Trophoblast cell (in vitro differentiated cells and primary cell): ENCODE results near the gene GABRD. TPM values are rescaled to one million over a fixed set of nuclear protein-coding genes. Genes with fewer than 3 reads are reported as not detected.

ENCODE experiments used
- DNase-seq, 2 donors: peaks; one replicate each; pipeline ENCODE4 v3.0.0-alpha.2; 2016
- H2AFZ ChIP-seq: 2 replicates; pipeline ENCODE4 v1.6.1; 2013; ENCODE audit warnings: low read length, moderate library complexity, mild to moderate bottlenecking; ENCODE audit not compliant: insufficient read depth, poor library complexity
- H2AK5ac ChIP-seq: 2 replicates; pipeline ENCODE4 v1.6.1; 2013; ENCODE audit warnings: mild to moderate bottlenecking, low read length
- H2BK120ac ChIP-seq: 2 replicates; pipeline ENCODE4 v1.6.1; 2013; ENCODE audit warnings: low read length, mild to moderate bottlenecking, moderate library complexity; ENCODE audit not compliant: insufficient read depth, poor library complexity
- H2BK12ac ChIP-seq: 2 replicates; pipeline ENCODE4 v1.6.1; 2013; ENCODE audit warnings: mild to moderate bottlenecking, low read length, moderate library complexity
- H2BK5ac ChIP-seq: 2 replicates; pipeline ENCODE4 v1.6.1; 2013; ENCODE audit warnings: low read length, low read depth, moderate library complexity, mild to moderate bottlenecking; ENCODE audit not compliant: poor library complexity
- H3K14ac ChIP-seq: 2 replicates; pipeline ENCODE4 v1.6.1; 2013; ENCODE audit warnings: mild to moderate bottlenecking, low read length
- H3K18ac ChIP-seq: 2 replicates; pipeline ENCODE4 v1.6.1; 2013; ENCODE audit warnings: mild to moderate bottlenecking, low read length
- H3K23ac ChIP-seq: 2 replicates; pipeline ENCODE4 v1.6.1; 2013; ENCODE audit warnings: low read length
- H3K27ac ChIP-seq: 2 replicates; pipeline ENCODE4 v1.5.1; 2013; ENCODE audit warnings: low read depth, mild to moderate bottlenecking, inconsistent platforms, low read length, moderate library complexity
- H3K27me3 ChIP-seq: 2 replicates; pipeline ENCODE4 v1.6.1; 2013; ENCODE audit warnings: inconsistent platforms, mild to moderate bottlenecking, low read length, moderate library complexity; ENCODE audit not compliant: insufficient read depth
- H3K36me3 ChIP-seq, 2 experiments: 1 replicate in 1 of 2; 2 replicates in 1 of 2; pipeline ENCODE4 v1.6.1; 2013; ENCODE audit warnings: low read length in 2 of 2, mild to moderate bottlenecking in 2 of 2, moderate library complexity in 1 of 2; ENCODE audit not compliant: insufficient read depth in 2 of 2, control insufficient read depth in 1 of 2
- H3K4ac ChIP-seq: 2 replicates; pipeline ENCODE4 v1.6.1; 2013; ENCODE audit warnings: low read depth, mild to moderate bottlenecking, low read length, moderate library complexity
- H3K4me1 ChIP-seq, 2 experiments: 1 replicate in 1 of 2; 2 replicates in 1 of 2; pipeline ENCODE4 v1.6.1; 2013; ENCODE audit warnings: low read length in 2 of 2, mild to moderate bottlenecking in 2 of 2, moderate library complexity in 1 of 2; ENCODE audit not compliant: insufficient read depth in 2 of 2, control insufficient read depth in 1 of 2
- H3K4me2 ChIP-seq: 2 replicates; pipeline ENCODE4 v1.6.1; 2013; ENCODE audit warnings: inconsistent platforms, mild to moderate bottlenecking, low read length, moderate library complexity
- H3K4me3 ChIP-seq: 2 replicates; pipeline ENCODE4 v1.5.1; 2013; ENCODE audit warnings: mild to moderate bottlenecking, low read depth, low read length, inconsistent platforms
- H3K79me1 ChIP-seq: one replicate; pipeline ENCODE4 v1.6.1; 2013; ENCODE audit warnings: low read length
- H3K79me2 ChIP-seq: 2 replicates; pipeline ENCODE4 v1.6.1; 2013; ENCODE audit warnings: low read length, mild to moderate bottlenecking; ENCODE audit not compliant: control insufficient read depth, insufficient read depth, poor library complexity
- H3K9ac ChIP-seq: 2 replicates; pipeline ENCODE4 v1.6.1; 2013; ENCODE audit warnings: mild to moderate bottlenecking, low read length
- H3K9me3 ChIP-seq: 2 replicates; pipeline ENCODE4 v1.6.1; 2013; ENCODE audit warnings: low read depth, mild to moderate bottlenecking, control low read depth, inconsistent platforms, low read length; ENCODE audit not compliant: insufficient read depth
- H4K12ac ChIP-seq: 2 replicates; pipeline ENCODE4 v1.6.1; 2013; ENCODE audit warnings: low read depth, mild to moderate bottlenecking, low read length, moderate library complexity
- H4K8ac ChIP-seq: 2 replicates; pipeline ENCODE4 v1.6.1; 2013; ENCODE audit warnings: low read depth, mild to moderate bottlenecking, low read length, moderate library complexity
- H4K91ac ChIP-seq: one replicate; pipeline ENCODE4 v1.6.1; 2013; ENCODE audit warnings: low read depth, mild to moderate bottlenecking, low read length, moderate library complexity
- WGBS: extraction: QIAGEN DNeasy Blood & Tissue Kit; methylation state at CpG from one replicate; pipeline ENCODE4 v1.1.7; 2013; ENCODE audit warnings: missing lambda C conversion rate; ENCODE audit not compliant: insufficient read length, insufficient coverage; ENCODE audit errors: extremely low coverage; 5-methylcytosine and 5-hydroxymethylcytosine counted together
- polyA plus RNA-seq: library from polyadenylated mRNA; stranded (reverse); fragments of 200-250 nt; gene quantifications from 2 replicates; pipeline ENCODE4 v1.2.3, GENCODE V29; 2013

The GABRD gene
- polyA plus RNA-seq: 0.05 and 0.08 TPM in 2 replicates

DNA sequence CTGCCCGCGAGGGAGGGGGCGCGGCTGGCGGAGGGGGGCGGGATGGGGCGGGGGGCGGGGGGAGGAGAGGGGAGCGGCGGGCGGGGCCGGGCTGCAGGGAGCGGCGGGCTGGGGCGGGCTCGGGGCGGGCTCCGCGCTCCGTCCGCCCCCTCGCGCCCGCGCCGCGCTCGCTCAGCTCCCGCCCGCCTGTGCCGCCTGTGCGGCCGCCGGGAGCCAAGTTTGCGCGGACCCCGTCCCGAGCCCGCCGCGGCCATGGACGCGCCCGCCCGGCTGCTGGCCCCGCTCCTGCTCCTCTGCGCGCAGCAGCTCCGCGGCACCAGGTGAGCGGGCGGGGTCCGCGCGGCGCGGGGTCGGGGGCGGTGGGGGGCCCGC, at the start of gene GABRD:
Gene GABRD (plus strand): TSS at position 174 of the 372 bp plus-strand sequence. CDS start 79 bp downstream, at position 253.
- Histone ChIP-seq H3K4me3 (no peak within 1 kb of the TSS), H3K27ac (no peak within 1 kb of the TSS), H3K4me2 (peak within 1 kb of the TSS; percentile 56), H3K9ac (no peak within 1 kb of the TSS), H2BK5ac (no peak within 1 kb of the TSS), H3K18ac (no peak within 1 kb of the TSS), H2BK12ac (no peak within 1 kb of the TSS), H3K23ac (no peak within 1 kb of the TSS), H3K79me2 (no peaks in the 10 kb centered on the region), H3K9me3 (no peaks in the 10 kb centered on the region), H2BK120ac (no peak within 1 kb of the TSS), H3K36me3 (no peaks in the 10 kb centered on the region), H2AFZ (no peak within 1 kb of the TSS), H3K4ac (no peak within 1 kb of the TSS), H3K79me1 (no peaks in the 10 kb centered on the region), H4K8ac (no peak within 1 kb of the TSS), H4K91ac (no peak within 1 kb of the TSS), H4K12ac (no peak within 1 kb of the TSS), H3K14ac (no peak within 1 kb of the TSS), H3K27me3 (peaks cover 28% of the 10 kb centered on the region), H2AK5ac (no peak within 1 kb of the TSS), H3K4me1 (no peaks in the 10 kb centered on the region)
- peak in 1 of 2 donors; percentile 38 for DNase-seq
- WGBS: no CpG with 5 or more reads among the region's 60 CpGs

- Histone ChIP-seq H2BK5ac (no peak overlapping the region), H3K4me1 (no peaks in the 10 kb centered on the region), H2AK5ac (no peak overlapping the region), H4K12ac (no peak overlapping the region), H3K79me2 (no peaks in the 10 kb centered on the region), H3K14ac (no peak overlapping the region), H3K23ac (no peak overlapping the region), H3K27ac (no peak overlapping the region), H3K18ac (no peak overlapping the region), H2AFZ (no peak overlapping the region), H3K4me2 (no peak overlapping the region), H2BK120ac (no peak overlapping the region), H3K9me3 (peaks cover 9% of the 10 kb centered on the region), H3K27me3 (no peaks in the 10 kb centered on the region), H3K36me3 (no peaks in the 10 kb centered on the region), H3K79me1 (no peaks in the 10 kb centered on the region), H4K91ac (no peak overlapping the region), H3K4ac (no peak overlapping the region), H3K4me3 (no peak overlapping the region), H4K8ac (no peak overlapping the region), H2BK12ac (no peak overlapping the region), H3K9ac (no peak overlapping the region)
- WGBS: no CpG with 5 or more reads among the region's 10 CpGs
- DNase-seq: no peak
These were observed 49.6 kb upstream of the GABRD start for GRCh38 chr1:1969505-1969900.

- no peak overlapping the region for H2BK12ac ChIP-seq
- no peak overlapping the region for H4K12ac ChIP-seq
- no peak overlapping the region for H4K91ac ChIP-seq
- H3K9ac ChIP-seq: no peak overlapping the region
- no peak overlapping the region for H3K14ac ChIP-seq
- no peak overlapping the region for H3K27ac ChIP-seq
- H3K23ac ChIP-seq: no peak overlapping the region
- H3K4me2 ChIP-seq: no peak overlapping the region
- H2AK5ac ChIP-seq: no peak overlapping the region
- no peak overlapping the region for H2BK120ac ChIP-seq
- H3K4ac ChIP-seq: no peak overlapping the region
- H2AFZ ChIP-seq: no peak overlapping the region
- H3K79me1 ChIP-seq: no peaks in the 10 kb centered on the region
- H3K4me1 ChIP-seq: no peaks in the 10 kb centered on the region
- no peak overlapping the region for H3K18ac ChIP-seq
- no peak overlapping the region for H3K4me3 ChIP-seq
- no peak overlapping the region for H2BK5ac ChIP-seq
- peaks cover 9% of the 10 kb centered on the region for H3K9me3 ChIP-seq
- H3K27me3 ChIP-seq: no peaks in the 10 kb centered on the region
- no peaks in the 10 kb centered on the region for H3K36me3 ChIP-seq
- no peak for DNase-seq
- no peaks in the 10 kb centered on the region for H3K79me2 ChIP-seq
- no CpG with 5 or more reads among the region's 29 CpGs for WGBS
- H4K8ac ChIP-seq: no peak overlapping the region
These were observed 49.0 kb upstream of the GABRD start for GRCh38 chr1:1969953-1970716.

GRCh38 chr1:1971017-1971416, 48.1 kb upstream of the GABRD start:
- Histone ChIP-seq H3K23ac (peak overlapping the region; percentile 79), H2BK120ac (no peak overlapping the region), H3K27me3 (no peaks in the 10 kb centered on the region), H4K12ac (no peak overlapping the region), H3K4ac (no peak overlapping the region), H2BK5ac (no peak overlapping the region), H3K27ac (no peak overlapping the region), H2AK5ac (no peak overlapping the region), H3K4me3 (peak overlapping the region; percentile 67), H4K91ac (no peak overlapping the region), H3K79me1 (no peaks in the 10 kb centered on the region), H3K36me3 (no peaks in the 10 kb centered on the region), H3K4me1 (no peaks in the 10 kb centered on the region), H3K4me2 (no peak overlapping the region), H3K14ac (no peak overlapping the region), H3K18ac (no peak overlapping the region), H3K9ac (no peak overlapping the region), H2BK12ac (no peak overlapping the region), H4K8ac (no peak overlapping the region), H3K9me3 (peaks cover 12% of the 10 kb centered on the region), H3K79me2 (no peaks in the 10 kb centered on the region), H2AFZ (no peak overlapping the region)
- WGBS: no CpG with 5 or more reads among the region's 17 CpGs
- no peak for DNase-seq
